Measurements from ENCODE around the gene RAD23B. TPM values are rescaled to one million over a fixed set of nuclear protein-coding genes. Genes with fewer than 3 reads are reported as not detected.

The RAD23B gene
- polyA plus RNA-seq, 1 experiment, result 229 TPM

DNA sequence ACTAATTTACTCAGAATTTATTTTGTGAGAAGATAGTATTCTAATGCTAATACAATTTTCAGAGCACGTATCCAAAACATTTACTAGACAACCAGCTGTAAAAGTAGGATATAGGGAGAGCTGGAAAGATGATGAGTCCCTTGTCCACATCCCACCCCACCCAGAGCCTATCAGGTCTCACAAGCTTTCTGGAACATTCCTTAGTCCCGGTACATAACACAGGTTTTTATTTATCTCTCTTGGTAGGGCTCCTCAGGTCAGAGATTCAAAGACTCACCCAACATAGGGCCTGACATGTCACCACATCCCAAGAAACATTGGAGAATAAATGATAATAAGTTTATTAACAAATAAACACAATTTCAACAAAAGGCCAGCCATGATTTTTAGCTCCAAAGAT, 13.8 kb upstream of the RAD23B start:
- no peaks in the 10 kb centered on the region for H3K27me3 ChIP-seq (ENCODE audit: control insufficient read depth, insufficient read depth, low read length)
- ChIA-PET CTCF (interaction anchor here (0.7 to 2.1 kb wide), 4 partner anchors 14 to 30 kb away, joined by 3 to 6 read pairs (median 3); partner anchors contain the start of gene RAD23B), POLR2A (no interaction called here)
- no peak overlapping the region for H3K4me3 ChIP-seq (ENCODE audit: low read depth, low read length)
- DNase-seq (ENCODE audit: low read depth), result no peak
- TF ChIP-seq, protein P1, sequence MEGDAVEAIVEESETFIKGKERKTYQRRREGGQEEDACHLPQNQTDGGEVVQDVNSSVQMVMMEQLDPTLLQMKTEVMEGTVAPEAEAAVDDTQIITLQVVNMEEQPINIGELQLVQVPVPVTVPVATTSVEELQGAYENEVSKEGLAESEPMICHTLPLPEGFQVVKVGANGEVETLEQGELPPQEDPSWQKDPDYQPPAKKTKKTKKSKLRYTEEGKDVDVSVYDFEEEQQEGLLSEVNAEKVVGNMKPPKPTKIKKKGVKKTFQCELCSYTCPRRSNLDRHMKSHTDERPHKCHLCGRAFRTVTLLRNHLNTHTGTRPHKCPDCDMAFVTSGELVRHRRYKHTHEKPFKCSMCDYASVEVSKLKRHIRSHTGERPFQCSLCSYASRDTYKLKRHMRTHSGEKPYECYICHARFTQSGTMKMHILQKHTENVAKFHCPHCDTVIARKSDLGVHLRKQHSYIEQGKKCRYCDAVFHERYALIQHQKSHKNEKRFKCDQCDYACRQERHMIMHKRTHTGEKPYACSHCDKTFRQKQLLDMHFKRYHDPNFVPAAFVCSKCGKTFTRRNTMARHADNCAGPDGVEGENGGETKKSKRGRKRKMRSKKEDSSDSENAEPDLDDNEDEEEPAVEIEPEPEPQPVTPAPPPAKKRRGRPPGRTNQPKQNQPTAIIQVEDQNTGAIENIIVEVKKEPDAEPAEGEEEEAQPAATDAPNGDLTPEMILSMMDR (IDR thresholded peaks at IDR 0.05; ENCODE audit: insufficient read depth, low read depth, low read length), result no peak
- H3K36me3 ChIP-seq (ENCODE audit: control insufficient read depth, insufficient read depth, low read length), result no peaks in the 10 kb centered on the region

DNA sequence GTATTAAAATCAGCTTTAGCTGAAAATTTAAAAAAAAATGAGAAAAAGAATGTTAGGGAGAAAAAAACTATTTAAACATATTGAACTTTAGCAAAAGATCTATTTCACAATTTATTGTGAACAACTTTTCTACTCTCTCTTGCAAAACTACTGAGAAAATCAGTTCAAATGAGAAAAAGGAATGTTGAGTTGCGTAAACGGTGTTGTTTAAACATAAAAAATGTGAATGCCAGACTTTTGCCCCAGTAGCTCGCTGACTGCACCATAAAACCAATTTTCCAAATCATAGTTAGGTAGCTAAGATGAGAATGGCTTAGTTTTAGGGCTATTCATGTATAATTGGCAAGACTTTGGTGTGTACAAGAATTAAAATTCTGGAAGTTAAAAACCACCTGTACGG, 13.4 kb upstream of the RAD23B start:
- POLR2A ChIA-PET, result no interaction called here
- Histone ChIP-seq H3K36me3 (ENCODE audit: control insufficient read depth, insufficient read depth, low read length) (no peaks in the 10 kb centered on the region), H3K27me3 (ENCODE audit: control insufficient read depth, insufficient read depth, low read length) (no peaks in the 10 kb centered on the region), H3K4me3 (ENCODE audit: low read depth, low read length) (no peak overlapping the region)
- TF ChIP-seq, protein P1 (IDR thresholded peaks at IDR 0.05; ENCODE audit: insufficient read depth, low read depth, low read length), result no peak
- CTCF ChIA-PET, result interaction anchor here (0.7 to 2.1 kb wide), 3 partner anchors 13 to 30 kb away, joined by 3 to 6 read pairs (median 3); partner anchors contain the start of gene RAD23B
- no peak for DNase-seq (ENCODE audit: low read depth)

DNA sequence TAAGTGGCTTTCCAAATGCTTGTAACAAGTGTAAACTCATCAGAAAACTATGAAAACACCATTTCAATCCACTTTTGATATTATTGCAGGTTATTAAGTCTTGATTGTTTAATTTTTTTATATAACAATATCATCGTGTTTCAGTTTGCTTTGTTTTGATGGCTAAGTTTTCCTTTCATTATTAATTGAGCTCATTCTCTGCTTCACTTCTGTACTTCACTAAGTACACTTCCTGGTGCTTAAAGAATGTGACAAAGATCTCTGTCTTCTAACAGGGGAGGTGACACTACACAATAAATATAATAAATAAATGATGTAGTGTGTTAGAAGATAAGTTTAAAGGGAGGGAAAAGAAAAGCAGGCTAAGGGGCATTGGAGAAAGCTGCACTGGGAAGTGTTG, 13.0 kb upstream of the RAD23B start:
- CTCF ChIA-PET, result interaction anchor here (1.0 to 2.1 kb wide), 4 partner anchors 13 to 71 kb away, joined by 3 to 6 read pairs (median 3); partner anchors contain the start of gene RAD23B
- Histone ChIP-seq H3K4me3 (ENCODE audit: low read depth, low read length) (no peak overlapping the region), H3K27me3 (ENCODE audit: control insufficient read depth, insufficient read depth, low read length) (no peaks in the 10 kb centered on the region), H3K36me3 (ENCODE audit: control insufficient read depth, insufficient read depth, low read length) (no peaks in the 10 kb centered on the region)
- TF ChIP-seq, protein P1 (IDR thresholded peaks at IDR 0.05; ENCODE audit: insufficient read depth, low read depth, low read length), result no peak
- no peak for DNase-seq (ENCODE audit: low read depth)
- POLR2A ChIA-PET, result no interaction called here

DNA sequence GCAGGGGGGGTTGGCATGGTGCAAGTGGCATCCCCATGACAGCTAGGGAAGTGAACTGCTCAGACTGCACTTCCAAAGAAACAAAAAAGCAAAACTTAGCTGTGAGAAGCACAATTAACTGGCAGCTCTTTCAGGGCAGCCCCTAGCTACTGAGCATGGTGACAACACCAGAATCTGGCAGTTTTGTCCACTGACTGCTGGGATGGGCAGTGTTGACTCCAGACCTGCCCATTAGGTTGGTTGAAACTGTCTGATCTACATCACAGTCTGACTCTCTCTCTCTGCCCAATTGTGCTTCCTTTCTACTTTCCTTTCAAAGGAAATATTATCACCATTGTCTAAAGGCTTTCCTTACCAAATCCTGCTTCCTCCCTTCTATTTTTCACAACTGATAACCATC, 12.5 kb upstream of the RAD23B start:
- no peaks in the 10 kb centered on the region for H3K36me3 ChIP-seq (ENCODE audit: control insufficient read depth, insufficient read depth, low read length)
- H3K27me3 ChIP-seq (ENCODE audit: control insufficient read depth, insufficient read depth, low read length), result no peaks in the 10 kb centered on the region
- DNase-seq (ENCODE audit: low read depth), result no peak
- H3K4me3 ChIP-seq (ENCODE audit: low read depth, low read length), result no peak overlapping the region
- POLR2A ChIA-PET, result interaction anchor here (0.7 kb wide), 1 partner anchor 392 kb away, joined by 4 read pairs; no protein-coding TSS in a partner anchor
- TF ChIP-seq, protein P1 (IDR thresholded peaks at IDR 0.05; ENCODE audit: insufficient read depth, low read depth, low read length), result no peak
- CTCF ChIA-PET, result interaction anchor here (1.0 to 2.1 kb wide), 3 partner anchors 13 to 71 kb away, joined by 3 to 6 read pairs (median 3); partner anchors contain the start of gene RAD23B

GRCh38 chr9:107273634-107274033, 9.4 kb upstream of the RAD23B start:
- CTCF ChIA-PET, result interaction anchor here (0.8 to 1.5 kb wide), 2 partner anchors 11 to 22 kb away, joined by 3 to 4 read pairs; no protein-coding TSS in a partner anchor
- POLR2A ChIA-PET, result no interaction called here
- H3K36me3 ChIP-seq (ENCODE audit: control insufficient read depth, insufficient read depth, low read length), result no peaks in the 10 kb centered on the region
- TF ChIP-seq, protein P1 (IDR thresholded peaks at IDR 0.05; ENCODE audit: insufficient read depth, low read depth, low read length), result no peak
- no peak overlapping the region for H3K4me3 ChIP-seq (ENCODE audit: low read depth, low read length)
- H3K27me3 ChIP-seq (ENCODE audit: control insufficient read depth, insufficient read depth, low read length), result no peaks in the 10 kb centered on the region
- no peak for DNase-seq (ENCODE audit: low read depth)
